ENCODE results near the gene CBX1. TPM values are rescaled to one million over a fixed set of nuclear protein-coding genes. Genes with fewer than 3 reads are reported as not detected.

The CBX1 gene
- total RNA-seq, 2 experiments from 2014 or later = 5.5 to 6.6 TPM

DNA sequence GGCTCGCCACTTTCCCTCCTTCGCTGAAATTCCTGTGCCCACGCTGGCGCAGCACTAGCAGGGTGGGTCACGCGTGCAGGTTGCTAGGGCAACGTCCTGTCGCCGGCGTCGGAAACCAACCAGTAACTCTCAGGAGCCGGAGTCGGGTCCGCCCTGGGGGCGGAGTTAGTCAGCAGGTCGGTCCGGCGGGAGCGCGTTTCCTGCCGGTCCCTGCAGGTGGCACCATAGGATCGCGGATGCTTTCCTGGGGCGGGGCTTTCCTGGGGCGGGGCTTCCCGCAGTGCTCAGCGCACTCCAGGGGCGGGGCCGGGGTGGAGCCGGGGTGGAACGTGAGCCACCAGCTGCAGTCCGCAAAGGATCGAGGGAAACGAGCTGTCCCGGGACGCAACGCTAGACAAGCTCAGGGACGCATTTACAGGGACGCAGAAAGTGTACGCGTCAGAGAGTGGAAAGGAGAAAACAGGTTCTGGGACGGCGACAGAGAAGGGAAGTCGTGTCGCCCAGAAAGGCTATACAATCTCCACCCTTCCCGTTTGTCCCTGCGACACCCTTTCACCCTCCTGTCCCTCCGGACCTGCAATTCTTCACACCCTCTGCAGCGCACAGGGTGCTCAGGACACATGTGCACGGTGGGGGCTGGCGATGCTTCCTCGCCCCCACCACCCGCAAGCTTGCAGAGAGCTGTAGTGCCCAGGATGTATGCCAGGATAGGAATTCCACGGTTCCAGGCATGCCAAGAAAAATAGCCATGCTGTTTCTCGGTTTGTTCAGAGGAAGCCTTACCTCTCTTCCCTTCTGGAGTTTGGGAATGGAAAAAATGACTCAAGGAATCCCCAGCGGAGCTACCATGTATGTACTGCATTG, 76.0 kb downstream of the CBX1 start:
- POLR2A ChIA-PET = interaction anchor here (0.7 to 2.5 kb wide), 8 partner anchors 11 to 593 kb away, joined by 3 to 20 read pairs (median 3); partner anchors contain the start of genes CDK5RAP3 and NFE2L1
- DNase-seq = peak; percentile 95 to 99 (median 98)
- H3K4me1 ChIP-seq (ENCODE audit: insufficient read depth, low read length) = peaks cover 34% of the 10 kb centered on the region
- peaks cover 71% of the 10 kb centered on the region for H3K27me3 Mint-ChIP-seq
- H3K4me1 Mint-ChIP-seq (ENCODE audit: low read depth) = peaks cover 28% of the 10 kb centered on the region
- H3K27ac Mint-ChIP-seq = peak overlapping the region; percentile 78
- H3K4me3 ChIP-seq (ENCODE audit: low read length) = peak overlapping the region; percentile 66
- H3K36me3 ChIP-seq (ENCODE audit: insufficient read depth, low read length) = no peaks in the 10 kb centered on the region
- peak overlapping the region; percentile 85 for H3K4me3 Mint-ChIP-seq
- intact Hi-C loops (cut with DNase I, micrococcal nuclease) = loop anchor here (1.0 to 10.0 kb wide), 8 partner anchors 23 to 870 kb away; partner anchors contain the start of genes NFE2L1 (in 2 of the 2), ATP5MC1 (in 1 of the 2) and CBX1 (in 1 of the 2)
- CTCF ChIA-PET = interaction anchor here (0.6 to 4.1 kb wide), 16 partner anchors 11 to 593 kb away, joined by 3 to 37 read pairs (median 8); partner anchors contain the start of genes CDK5RAP3, NFE2L1 and SNX11
- TF ChIP-seq, protein P1, sequence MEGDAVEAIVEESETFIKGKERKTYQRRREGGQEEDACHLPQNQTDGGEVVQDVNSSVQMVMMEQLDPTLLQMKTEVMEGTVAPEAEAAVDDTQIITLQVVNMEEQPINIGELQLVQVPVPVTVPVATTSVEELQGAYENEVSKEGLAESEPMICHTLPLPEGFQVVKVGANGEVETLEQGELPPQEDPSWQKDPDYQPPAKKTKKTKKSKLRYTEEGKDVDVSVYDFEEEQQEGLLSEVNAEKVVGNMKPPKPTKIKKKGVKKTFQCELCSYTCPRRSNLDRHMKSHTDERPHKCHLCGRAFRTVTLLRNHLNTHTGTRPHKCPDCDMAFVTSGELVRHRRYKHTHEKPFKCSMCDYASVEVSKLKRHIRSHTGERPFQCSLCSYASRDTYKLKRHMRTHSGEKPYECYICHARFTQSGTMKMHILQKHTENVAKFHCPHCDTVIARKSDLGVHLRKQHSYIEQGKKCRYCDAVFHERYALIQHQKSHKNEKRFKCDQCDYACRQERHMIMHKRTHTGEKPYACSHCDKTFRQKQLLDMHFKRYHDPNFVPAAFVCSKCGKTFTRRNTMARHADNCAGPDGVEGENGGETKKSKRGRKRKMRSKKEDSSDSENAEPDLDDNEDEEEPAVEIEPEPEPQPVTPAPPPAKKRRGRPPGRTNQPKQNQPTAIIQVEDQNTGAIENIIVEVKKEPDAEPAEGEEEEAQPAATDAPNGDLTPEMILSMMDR (IDR thresholded peaks at IDR 0.05) = peak; percentile 76
- no peaks in the 10 kb centered on the region for H3K36me3 Mint-ChIP-seq (ENCODE audit: low read depth)
- H3K9me3 Mint-ChIP-seq = no peaks in the 10 kb centered on the region
- peaks cover 14% of the 10 kb centered on the region in 2 experiments for H3K27me3 ChIP-seq (ENCODE audit: control insufficient read depth in 1 of 2, insufficient read depth in 2 of 2, low read length in 2 of 2)
- H3K27ac ChIP-seq (ENCODE audit: low read depth in 1 of 2, low read length in 2 of 2) = no peak overlapping the region
- H3K9me3 ChIP-seq (ENCODE audit: control insufficient read depth in 1 of 2, insufficient read depth in 1 of 2, low read length in 2 of 2) = no peaks in the 10 kb centered on the region
- ATAC-seq (ENCODE audit: poor library complexity) = peak; percentile 90

GRCh38 chr17:48024149-48025039, 76.9 kb downstream of the CBX1 start:
- H3K9me3 Mint-ChIP-seq = no peaks in the 10 kb centered on the region
- H3K4me3 ChIP-seq (ENCODE audit: low read length) = peak overlapping the region; percentile 66
- H3K27ac ChIP-seq (ENCODE audit: low read depth in 1 of 2, low read length in 2 of 2) = peak overlapping the region in 1 of 2 donors; percentile 13
- ChIA-PET POLR2A (interaction anchor here (0.9 to 2.5 kb wide), 4 partner anchors 24 to 594 kb away, joined by 3 to 20 read pairs (median 4); partner anchors contain the start of gene NFE2L1), CTCF (interaction anchor here (0.9 to 4.1 kb wide), 9 partner anchors 12 to 594 kb away, joined by 3 to 37 read pairs (median 9); partner anchors contain the start of genes CDK5RAP3 and NFE2L1)
- TF ChIP-seq, protein P1 (IDR thresholded peaks at IDR 0.05) = peak; percentile 2
- ATAC-seq (ENCODE audit: poor library complexity) (peak; percentile 13), DNase-seq (peak in 9 of 14 experiments; percentile 22 to 80 (median 49))
- intact Hi-C loops (cut with DNase I, micrococcal nuclease) = loop anchor here (1.0 to 10.0 kb wide), 10 partner anchors 24 to 870 kb away; partner anchors contain the start of genes NFE2L1 (in 2 of the 2), ATP5MC1 (in 1 of the 2), CBX1 (in 1 of the 2) and SNX11 (in 1 of the 2)
- H3K4me1 ChIP-seq (ENCODE audit: insufficient read depth, low read length) = peaks cover 34% of the 10 kb centered on the region
- H3K4me1 Mint-ChIP-seq (ENCODE audit: low read depth) = peaks cover 28% of the 10 kb centered on the region
- no peaks in the 10 kb centered on the region for H3K36me3 ChIP-seq (ENCODE audit: insufficient read depth, low read length)
- peaks cover 13% of the 10 kb centered on the region in 2 experiments for H3K27me3 ChIP-seq (ENCODE audit: control insufficient read depth in 1 of 2, insufficient read depth in 2 of 2, low read length in 2 of 2)
- peak overlapping the region; percentile 85 for H3K4me3 Mint-ChIP-seq
- H3K9me3 ChIP-seq (ENCODE audit: control insufficient read depth in 1 of 2, insufficient read depth in 1 of 2, low read length in 2 of 2) = no peaks in the 10 kb centered on the region
- peak overlapping the region; percentile 78 for H3K27ac Mint-ChIP-seq
- H3K36me3 Mint-ChIP-seq (ENCODE audit: low read depth) = no peaks in the 10 kb centered on the region
- peaks cover 75% of the 10 kb centered on the region for H3K27me3 Mint-ChIP-seq
